Activated CD8-positive, alpha-beta memory T cell treated with anti-CD3 and anti-CD28 coated beads, Interleukin-2, amount 50 U/mL, for 1 hour (primary cell): ENCODE measurements around the gene TIGD4.
A peak's percentile ranks its signal among the peaks of the same experiment; 100 is the strongest.
"Not testable (repeated sequence)": the region's sequence is repeated elsewhere in the genome, so short reads cannot be mapped to it uniquely, and the experiment has no call there.

Source experiments
- DNase-seq: peaks from one replicate; pipeline ENCODE4 v3.0.0-alpha.2; 2020; ENCODE audit errors: extremely low read depth

TIGD4 gene

GRCh38 chr4:152780267-152780778 is 793 bp upstream of the TIGD4 start:
- peak; percentile 25 for DNase-seq

DNA sequence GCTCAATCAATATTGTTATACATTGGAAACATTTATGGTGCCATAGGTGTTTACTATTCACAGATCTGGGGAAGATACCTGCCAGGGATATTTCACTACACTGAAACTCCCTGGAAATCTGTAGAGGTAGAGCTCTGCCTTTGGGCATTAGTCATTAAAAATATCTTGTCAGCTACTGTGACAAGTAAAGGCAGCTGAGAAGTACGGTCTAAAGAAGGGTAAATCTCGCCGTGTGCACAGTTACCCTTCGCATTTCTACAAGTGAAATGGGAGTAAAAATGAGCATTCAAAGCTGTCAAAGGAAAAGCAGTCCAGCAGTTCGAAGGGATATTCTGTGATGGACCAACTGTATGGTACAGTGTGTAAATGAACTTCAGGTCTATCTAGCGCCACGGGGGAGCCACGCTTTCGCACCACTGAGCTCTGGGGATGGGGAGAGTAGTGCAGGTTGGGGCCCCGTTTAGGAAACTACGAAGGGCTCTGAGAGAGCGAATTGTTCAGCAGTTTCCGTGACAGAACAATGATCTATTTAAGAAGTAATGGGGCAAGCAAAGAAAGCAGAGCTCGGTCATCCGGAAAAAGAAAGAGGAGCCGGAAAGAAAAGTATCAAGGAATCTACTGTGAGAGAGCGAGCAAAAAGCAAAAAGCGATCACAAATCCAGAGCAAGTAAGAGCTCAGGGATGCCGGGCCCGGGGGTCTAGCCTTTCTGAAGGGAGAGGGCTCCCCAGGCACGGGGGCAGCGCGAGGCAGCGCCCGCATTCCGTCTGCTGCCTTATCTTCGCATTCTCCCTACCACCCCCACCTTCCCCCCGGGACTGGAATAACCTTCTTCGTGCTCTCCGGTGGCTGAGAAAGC is 646 bp downstream of the TIGD4 start:
- DNase-seq = peak; percentile 1

DNA sequence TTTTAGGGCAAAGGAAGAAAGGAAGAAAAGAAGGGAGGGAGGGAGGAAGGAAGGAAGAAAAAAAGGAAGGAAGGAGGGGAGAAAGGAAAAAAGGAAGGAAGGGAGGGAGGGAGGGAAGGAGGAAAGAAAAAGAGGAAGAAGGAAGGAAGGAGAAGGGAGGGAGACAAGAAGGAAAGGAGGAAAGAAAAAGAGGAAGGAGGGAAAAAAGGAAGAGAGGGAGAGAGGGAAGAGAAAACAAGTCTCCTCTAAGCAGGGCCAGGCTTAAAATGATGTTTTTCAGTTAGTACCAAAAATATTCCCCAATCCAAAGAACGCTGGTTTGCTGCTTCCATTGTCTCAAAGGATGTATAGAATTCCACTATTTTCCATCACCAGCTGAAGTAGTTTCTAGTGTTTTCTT is 2.0 kb downstream of the TIGD4 start:
- no peak for DNase-seq

- no peak for DNase-seq
Measured at GRCh38 chr4:152776352-152776751, 3.2 kb downstream of the TIGD4 start.

- no peak for DNase-seq
Measured at GRCh38 chr4:152773953-152774352, 5.6 kb downstream of the TIGD4 start.

DNA sequence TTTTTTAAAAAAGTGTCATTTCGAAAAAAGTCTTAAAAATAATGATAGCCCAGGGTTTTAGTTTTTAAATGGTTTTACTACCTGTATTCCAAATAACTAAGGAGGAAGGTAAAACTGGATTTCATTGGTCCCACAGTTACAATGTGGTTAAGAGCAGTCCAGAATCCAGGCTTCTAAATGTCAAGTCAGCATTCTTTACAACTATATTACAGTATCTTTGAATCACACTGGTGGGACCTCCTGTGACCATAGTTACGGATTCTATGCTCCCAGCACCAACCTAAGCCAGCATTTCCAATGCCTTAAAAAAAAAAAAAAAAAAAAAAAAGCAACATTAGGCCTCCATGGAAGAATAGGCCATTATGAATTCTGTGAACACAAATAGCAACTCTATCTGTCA is 6.2 kb downstream of the TIGD4 start:
- no peak for DNase-seq

- no peak for DNase-seq
Measured at GRCh38 chr4:152771741-152772533, 7.6 kb downstream of the TIGD4 start.

GRCh38 chr4:152765069-152765737 is 14.3 kb downstream of the TIGD4 start:
- DNase-seq = not testable (repeated sequence)

DNA sequence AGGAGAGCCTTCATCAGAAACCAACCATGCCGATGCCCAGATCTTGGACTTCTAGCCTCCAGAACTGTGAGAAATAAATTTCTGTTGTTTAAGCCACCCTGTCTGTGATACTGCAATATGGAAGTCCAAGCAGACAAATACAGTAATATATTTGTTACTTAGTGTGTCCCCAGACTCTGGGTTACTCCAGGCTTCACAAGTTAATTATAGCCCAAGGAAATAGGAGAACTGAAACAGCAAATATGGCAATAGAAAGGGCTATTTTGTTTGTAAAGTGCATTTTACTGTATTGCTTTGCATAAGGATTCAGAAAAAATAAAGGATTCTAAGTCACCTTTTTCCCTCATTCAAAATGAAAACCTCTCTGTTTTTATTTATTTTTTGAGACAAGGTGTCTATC is 15.7 kb downstream of the TIGD4 start:
- no peak for DNase-seq

GRCh38 chr4:152748619-152749018 is 30.9 kb downstream of the TIGD4 start:
- no peak for DNase-seq

GRCh38 chr4:152747444-152747843 is 32.1 kb downstream of the TIGD4 start:
- DNase-seq = no peak

DNA sequence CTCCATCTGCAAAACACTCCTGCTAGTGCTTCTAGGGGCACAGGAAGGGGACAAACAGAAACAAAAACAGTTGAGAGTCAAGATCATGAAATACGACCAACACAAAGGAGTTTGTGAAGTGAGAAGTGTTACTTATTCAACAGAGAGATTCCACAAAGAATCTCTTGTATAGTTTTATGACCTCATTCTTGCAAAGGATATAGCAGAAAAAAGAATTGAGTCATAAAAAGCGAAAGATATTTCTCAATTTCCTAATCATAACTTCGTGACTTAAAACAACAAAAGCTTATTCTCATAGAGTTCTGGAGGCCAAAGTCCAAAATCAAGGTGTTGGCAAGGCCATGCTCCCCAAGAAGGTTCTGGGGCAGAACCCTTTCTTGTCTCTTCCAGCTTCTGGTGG is 40.7 kb downstream of the TIGD4 start:
- no peak for DNase-seq

GRCh38 chr4:152735906-152736305 is 43.6 kb downstream of the TIGD4 start:
- DNase-seq = no peak

DNA sequence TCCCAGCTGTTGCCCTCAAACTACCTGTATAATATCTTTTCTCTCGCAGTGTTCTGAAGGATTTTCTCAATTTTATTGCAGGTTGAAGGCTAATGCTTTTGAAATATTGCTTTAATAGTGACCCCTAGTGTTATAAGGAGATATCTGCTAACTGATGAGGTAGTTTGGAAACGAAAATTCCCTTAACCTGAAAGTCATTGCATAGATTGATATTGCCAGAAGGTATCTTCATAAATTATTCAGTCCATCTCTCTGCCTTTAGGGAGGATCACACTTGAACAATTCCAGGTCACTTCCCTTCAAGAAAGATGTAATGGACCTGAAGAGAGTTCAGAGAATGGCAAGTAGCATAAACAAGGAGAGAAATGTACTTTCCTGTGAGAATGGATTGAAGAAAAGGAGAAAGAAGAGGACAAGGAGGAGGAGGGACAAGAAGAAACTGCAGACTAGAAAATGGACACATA is 44.1 kb downstream of the TIGD4 start:
- DNase-seq = no peak

- DNase-seq = no peak
Measured at GRCh38 chr4:152734699-152735050, 44.9 kb downstream of the TIGD4 start.

- no peak for DNase-seq
Measured at GRCh38 chr4:152734015-152734698, 45.4 kb downstream of the TIGD4 start.

DNA sequence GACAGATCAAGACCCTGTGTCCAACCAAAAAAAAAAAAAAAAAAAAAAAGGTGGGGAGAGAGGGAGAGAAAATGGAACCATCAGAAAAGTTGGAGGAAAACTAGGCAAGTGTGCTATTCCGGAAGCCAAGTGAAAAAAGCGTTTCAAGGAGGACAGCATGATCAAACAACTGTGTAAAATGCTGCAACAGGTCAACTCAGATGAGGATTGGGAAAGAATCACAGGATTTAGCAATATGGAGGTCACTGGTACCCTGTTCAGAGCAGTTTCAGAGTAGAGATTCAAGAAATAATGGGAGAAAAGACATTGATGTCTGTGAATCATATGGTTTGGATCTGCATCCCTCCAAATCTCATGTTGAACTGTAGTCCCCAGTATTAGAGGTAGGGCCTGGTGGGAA is 47.5 kb downstream of the TIGD4 start:
- DNase-seq = no peak

GRCh38 chr4:152729466-152729865 is 50.1 kb downstream of the TIGD4 start:
- DNase-seq = no peak

GRCh38 chr4:152728343-152728742 is 51.2 kb downstream of the TIGD4 start:
- no peak for DNase-seq

- no peak for DNase-seq
Measured at GRCh38 chr4:152727784-152728183, 51.7 kb downstream of the TIGD4 start.

DNA sequence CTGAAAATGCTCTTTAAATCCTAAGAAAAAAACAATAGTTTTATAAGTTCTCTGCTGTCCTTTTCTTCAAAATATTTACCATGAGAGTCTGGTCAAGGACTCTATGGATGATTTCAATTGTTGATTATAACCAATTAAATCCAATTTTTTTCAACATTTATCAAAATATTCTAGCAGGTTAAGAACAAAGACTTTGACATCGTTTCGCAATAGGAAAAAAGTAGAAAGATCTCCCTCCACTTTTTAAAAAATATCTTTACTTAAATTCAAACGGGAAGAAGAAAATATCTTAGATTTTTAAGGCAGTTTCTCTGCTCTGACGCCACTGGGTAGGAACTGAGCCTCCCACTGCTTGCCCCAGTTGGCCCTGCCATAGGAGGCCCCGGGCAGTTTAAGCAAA is 55.0 kb downstream of the TIGD4 start:
- no peak for DNase-seq

- DNase-seq = no peak
Measured at GRCh38 chr4:152723236-152723635, 56.3 kb downstream of the TIGD4 start.
